ENCODE data around the gene PTPRCAP. TPM values are rescaled to one million over a fixed set of nuclear protein-coding genes. Genes with fewer than 3 reads are reported as not detected.
"Not testable (repeated sequence)": the region's sequence is repeated elsewhere in the genome, so short reads cannot be mapped to it uniquely, and the experiment has no call there.

The PTPRCAP gene
- total RNA-seq, 4 donors from 2014 or later, result 13.2 to 78.9 (median 53.9) TPM

- Histone ChIP-seq H3K4me1 (peaks cover 22 to 41% (median 35%) of the 10 kb centered on the region in 4 donors), H3K27ac (peak overlapping the region in 1 of 4 donors; percentile 96), H3K4me3 (no peak overlapping the region), H3K27me3 (no peaks in the 10 kb centered on the region), H3K36me3 (no peaks in the 10 kb centered on the region), H3K9me3 (no peaks in the 10 kb centered on the region)
- TF ChIP-seq EP300 (IDR thresholded peaks at IDR 0.05; ENCODE audit: low read depth) (no peak), POLR2A (IDR thresholded peaks at IDR 0.05) (no peak), POLR2AphosphoS5 (IDR thresholded peaks at IDR 0.05) (no peak)
- TF ChIP-seq, protein P1, sequence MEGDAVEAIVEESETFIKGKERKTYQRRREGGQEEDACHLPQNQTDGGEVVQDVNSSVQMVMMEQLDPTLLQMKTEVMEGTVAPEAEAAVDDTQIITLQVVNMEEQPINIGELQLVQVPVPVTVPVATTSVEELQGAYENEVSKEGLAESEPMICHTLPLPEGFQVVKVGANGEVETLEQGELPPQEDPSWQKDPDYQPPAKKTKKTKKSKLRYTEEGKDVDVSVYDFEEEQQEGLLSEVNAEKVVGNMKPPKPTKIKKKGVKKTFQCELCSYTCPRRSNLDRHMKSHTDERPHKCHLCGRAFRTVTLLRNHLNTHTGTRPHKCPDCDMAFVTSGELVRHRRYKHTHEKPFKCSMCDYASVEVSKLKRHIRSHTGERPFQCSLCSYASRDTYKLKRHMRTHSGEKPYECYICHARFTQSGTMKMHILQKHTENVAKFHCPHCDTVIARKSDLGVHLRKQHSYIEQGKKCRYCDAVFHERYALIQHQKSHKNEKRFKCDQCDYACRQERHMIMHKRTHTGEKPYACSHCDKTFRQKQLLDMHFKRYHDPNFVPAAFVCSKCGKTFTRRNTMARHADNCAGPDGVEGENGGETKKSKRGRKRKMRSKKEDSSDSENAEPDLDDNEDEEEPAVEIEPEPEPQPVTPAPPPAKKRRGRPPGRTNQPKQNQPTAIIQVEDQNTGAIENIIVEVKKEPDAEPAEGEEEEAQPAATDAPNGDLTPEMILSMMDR (IDR thresholded peaks at IDR 0.05), result no peak
- intact Hi-C loops (cut with DNase I; ENCODE audit: low total_unique reads), result no loop called here
- no peak for DNase-seq
- in situ Hi-C loops (cut with MboI; ENCODE audit: low pct_ligation_motif_present in 1 of 4, low pct_unique_long_range_greater_than_20kb in 1 of 4, low sequenced_read_pairs in 3 of 4), result no loop called here
- 83% methylated on average over 5 of the region's 5 CpGs; no CpG with 5 or more reads in 1 of the 2 donors for WGBS, 2 donors (ENCODE audit: low coverage in 1 of 2)
These were observed 28.9 kb upstream of the PTPRCAP start for GRCh38 chr11:67466367-67466766.

GRCh38 chr11:67465530-67465929, 28.0 kb upstream of the PTPRCAP start:
- Histone ChIP-seq H3K4me3 (peak overlapping the region in 2 of 4 donors; percentile 54 to 58), H3K27ac (peak overlapping the region; percentile 92 to 96 (median 94)), H3K4me1 (peaks cover 22 to 41% (median 35%) of the 10 kb centered on the region in 4 donors)
- WGBS, 2 donors (ENCODE audit: low coverage in 1 of 2), result 60% methylated on average over 2 of the region's 2 CpGs; no CpG with 5 or more reads in 1 of the 2 donors
- intact Hi-C loops (cut with DNase I; ENCODE audit: low total_unique reads); in situ Hi-C loops (cut with MboI; ENCODE audit: low pct_ligation_motif_present in 1 of 4, low pct_unique_long_range_greater_than_20kb in 1 of 4, low sequenced_read_pairs in 3 of 4); H3K27me3 ChIP-seq; H3K36me3 ChIP-seq; H3K9me3 ChIP-seq; DNase-seq: not testable (repeated sequence)

GRCh38 chr11:67465189-67465510, 27.7 kb upstream of the PTPRCAP start:
- H3K27me3 ChIP-seq, result no peaks in the 10 kb centered on the region
- H3K4me1 ChIP-seq, result peaks cover 22 to 41% (median 35%) of the 10 kb centered on the region in 4 donors
- no peaks in the 10 kb centered on the region for H3K9me3 ChIP-seq
- 38% methylated on average over 3 of the region's 3 CpGs; no CpG with 5 or more reads in 1 of the 2 donors for WGBS, 2 donors (ENCODE audit: low coverage in 1 of 2)
- H3K36me3 ChIP-seq, result no peaks in the 10 kb centered on the region
- DNase-seq, result no peak
- TF ChIP-seq EP300 (IDR thresholded peaks at IDR 0.05; ENCODE audit: low read depth) (no peak), POLR2A (IDR thresholded peaks at IDR 0.05) (no peak), POLR2AphosphoS5 (IDR thresholded peaks at IDR 0.05) (no peak)
- TF ChIP-seq, protein P1 (IDR thresholded peaks at IDR 0.05), result no peak
- peak overlapping the region; percentile 92 to 96 (median 94) for H3K27ac ChIP-seq
- in situ Hi-C loops (cut with MboI; ENCODE audit: low pct_ligation_motif_present in 1 of 4, low pct_unique_long_range_greater_than_20kb in 1 of 4, low sequenced_read_pairs in 3 of 4) (no loop called here), intact Hi-C loops (cut with DNase I; ENCODE audit: low total_unique reads) (no loop called here)
- H3K4me3 ChIP-seq, result peak overlapping the region; percentile 35 to 58 (median 53)

GRCh38 chr11:67464411-67465188, 27.1 kb upstream of the PTPRCAP start:
- no peak for TF ChIP-seq EP300 (IDR thresholded peaks at IDR 0.05; ENCODE audit: low read depth)
- peak; percentile 92 for TF ChIP-seq POLR2A (IDR thresholded peaks at IDR 0.05)
- TF ChIP-seq POLR2AphosphoS5 (IDR thresholded peaks at IDR 0.05), result peak; percentile 89 to 93 (median 90)
- WGBS, 2 donors (ENCODE audit: low coverage in 1 of 2), result 19% methylated on average over 36 of the region's 56 CpGs; no CpG with 5 or more reads in 1 of the 2 donors
- Histone ChIP-seq H3K27me3 (no peaks in the 10 kb centered on the region), H3K4me3 (peak overlapping the region; percentile 35 to 58 (median 53)), H3K36me3 (no peaks in the 10 kb centered on the region), H3K9me3 (no peaks in the 10 kb centered on the region), H3K27ac (peak overlapping the region; percentile 92 to 96 (median 94)), H3K4me1 (peaks cover 22 to 38% (median 32%) of the 10 kb centered on the region in 4 donors)
- peak; percentile 96 for DNase-seq
- intact Hi-C loops (cut with DNase I; ENCODE audit: low total_unique reads) (no loop called here), in situ Hi-C loops (cut with MboI; ENCODE audit: low pct_ligation_motif_present in 1 of 4, low pct_unique_long_range_greater_than_20kb in 1 of 4, low sequenced_read_pairs in 3 of 4) (no loop called here)

- Histone ChIP-seq H3K4me3 (peak overlapping the region; percentile 31 to 58 (median 53)), H3K4me1 (peaks cover 22 to 36% (median 30%) of the 10 kb centered on the region in 4 donors), H3K27ac (peak overlapping the region; percentile 92 to 96 (median 94)), H3K27me3 (no peaks in the 10 kb centered on the region), H3K36me3 (no peaks in the 10 kb centered on the region), H3K9me3 (no peaks in the 10 kb centered on the region)
- TF ChIP-seq, protein P1 (IDR thresholded peaks at IDR 0.05), result no peak
- TF ChIP-seq POLR2A (IDR thresholded peaks at IDR 0.05), result peak; percentile 6
- TF ChIP-seq POLR2AphosphoS5 (IDR thresholded peaks at IDR 0.05), result peak in 1 of 3 donors; percentile 34
- no peak for TF ChIP-seq EP300 (IDR thresholded peaks at IDR 0.05; ENCODE audit: low read depth)
- in situ Hi-C loops (cut with MboI; ENCODE audit: low pct_ligation_motif_present in 1 of 4, low pct_unique_long_range_greater_than_20kb in 1 of 4, low sequenced_read_pairs in 3 of 4) (no loop called here), intact Hi-C loops (cut with DNase I; ENCODE audit: low total_unique reads) (no loop called here)
- DNase-seq, result peak; percentile 69
- 82% methylated on average over 18 of the region's 20 CpGs; no CpG with 5 or more reads in 1 of the 2 donors for WGBS, 2 donors (ENCODE audit: low coverage in 1 of 2)
These were observed 26.4 kb upstream of the PTPRCAP start for GRCh38 chr11:67463680-67464410.

All from transverse colon (tissue), 4 donors.